Keratinocyte (primary cell): ENCODE results near the gene MAP2K4.

Source experiments
- EZH2 ChIP-seq: IDR thresholded peaks from one replicate; pipeline ENCODE4 v1.6.1; 2012; ENCODE audit warnings: inconsistent platforms, mild to moderate bottlenecking, low read length, moderate library complexity
- TF ChIP-seq, protein P1 (sequence below), 3 experiments: IDR thresholded peaks in 1 of 3; conservative IDR thresholded peaks in 1 of 3; optimal IDR thresholded peaks in 1 of 3; 2 replicates in 2 of 3; 3 replicates in 1 of 3; pipeline versions ENCODE3 to v1.5.1; 2011; ENCODE audit warnings: low read length in 3 of 3, mild to moderate bottlenecking in 3 of 3, moderate library complexity in 2 of 3, control low read depth in 1 of 3, inconsistent platforms in 1 of 3; ENCODE audit not compliant: insufficient read depth in 2 of 3; ENCODE audit errors: extremely low read depth in 1 of 3

DNA sequence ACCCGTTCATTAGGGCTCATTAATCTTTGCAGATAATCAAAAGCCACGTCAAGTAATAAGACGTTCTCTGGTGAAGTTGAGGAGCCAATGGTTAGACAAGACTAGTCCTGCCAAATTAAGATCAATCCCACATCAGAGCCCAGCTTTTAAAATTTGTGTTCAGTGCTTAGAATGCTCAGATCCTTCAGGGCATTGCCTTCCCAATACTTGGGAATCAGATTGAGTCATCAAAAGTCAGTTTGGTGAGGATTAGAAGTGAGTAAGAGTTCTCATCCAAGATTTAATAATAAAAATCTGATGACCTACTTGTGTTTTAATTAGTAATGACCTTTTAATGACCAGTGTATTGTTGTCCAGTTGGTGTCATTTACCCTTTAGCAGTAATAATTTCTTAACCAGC is 19.8 kb downstream of the MAP2K4 start:
- TF ChIP-seq, protein P1, sequence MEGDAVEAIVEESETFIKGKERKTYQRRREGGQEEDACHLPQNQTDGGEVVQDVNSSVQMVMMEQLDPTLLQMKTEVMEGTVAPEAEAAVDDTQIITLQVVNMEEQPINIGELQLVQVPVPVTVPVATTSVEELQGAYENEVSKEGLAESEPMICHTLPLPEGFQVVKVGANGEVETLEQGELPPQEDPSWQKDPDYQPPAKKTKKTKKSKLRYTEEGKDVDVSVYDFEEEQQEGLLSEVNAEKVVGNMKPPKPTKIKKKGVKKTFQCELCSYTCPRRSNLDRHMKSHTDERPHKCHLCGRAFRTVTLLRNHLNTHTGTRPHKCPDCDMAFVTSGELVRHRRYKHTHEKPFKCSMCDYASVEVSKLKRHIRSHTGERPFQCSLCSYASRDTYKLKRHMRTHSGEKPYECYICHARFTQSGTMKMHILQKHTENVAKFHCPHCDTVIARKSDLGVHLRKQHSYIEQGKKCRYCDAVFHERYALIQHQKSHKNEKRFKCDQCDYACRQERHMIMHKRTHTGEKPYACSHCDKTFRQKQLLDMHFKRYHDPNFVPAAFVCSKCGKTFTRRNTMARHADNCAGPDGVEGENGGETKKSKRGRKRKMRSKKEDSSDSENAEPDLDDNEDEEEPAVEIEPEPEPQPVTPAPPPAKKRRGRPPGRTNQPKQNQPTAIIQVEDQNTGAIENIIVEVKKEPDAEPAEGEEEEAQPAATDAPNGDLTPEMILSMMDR (optimal IDR thresholded peaks at IDR 0.05 in 1 of 3, IDR thresholded peaks at IDR 0.05 in 1 of 3, conservative IDR thresholded peaks at IDR 0.05 in 1 of 3; ENCODE audit: extremely low read depth in 1 of 3, insufficient read depth in 2 of 3, low read length in 3 of 3): no peak
- TF ChIP-seq EZH2: no peak
